GM12872 (cell line): ENCODE results near the gene TAPBP.

Experiments used
- TF ChIP-seq, protein P1 (sequence below): IDR thresholded peaks from 3 replicates; pipeline ENCODE4 v1.5.1; 2011; ENCODE audit warnings: low read depth, mild to moderate bottlenecking, low read length, moderate library complexity; ENCODE audit not compliant: insufficient read depth

Gene TAPBP

DNA sequence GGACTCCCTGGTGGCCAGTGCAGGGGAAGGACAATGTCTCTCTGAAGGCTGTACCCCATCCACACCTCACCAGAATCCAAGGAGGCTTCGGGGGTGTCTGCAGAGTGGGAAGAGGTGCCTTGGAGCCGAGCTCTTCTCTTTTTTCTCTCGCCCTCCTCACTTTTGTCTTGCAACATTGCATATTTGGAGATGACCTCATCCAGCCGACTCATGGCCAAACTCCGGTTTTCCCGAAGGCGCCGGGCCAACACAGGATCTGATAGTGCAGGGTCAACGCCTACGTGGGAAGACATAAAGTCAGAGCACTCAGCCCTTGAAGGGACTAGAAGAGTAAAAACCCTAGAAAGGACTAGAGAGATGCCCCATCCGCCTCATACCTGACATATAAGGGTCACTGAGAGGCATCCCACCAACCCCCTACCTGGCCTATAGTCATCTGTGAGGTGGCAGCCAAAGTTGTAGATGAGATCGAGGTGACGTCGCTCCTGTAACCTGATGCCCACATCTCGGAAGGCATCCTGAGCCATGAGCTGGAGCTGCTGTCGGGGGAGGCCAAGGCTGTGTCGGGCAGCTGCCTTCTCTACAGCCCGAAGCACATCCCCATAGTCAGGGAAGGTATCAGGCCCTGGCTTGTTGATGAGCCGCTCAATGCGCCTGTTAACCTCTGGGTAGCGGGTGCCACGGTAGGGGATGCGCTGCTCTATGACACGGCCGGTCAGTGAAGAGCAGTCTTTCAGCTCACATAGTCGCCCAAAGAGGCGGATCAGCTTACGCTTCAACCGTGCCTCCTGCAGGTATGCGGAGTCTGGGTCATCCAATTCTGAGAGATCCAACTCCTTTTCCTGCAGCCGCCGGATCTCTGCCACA is 6.7 kb upstream of the TAPBP start:
- TF ChIP-seq, protein P1, sequence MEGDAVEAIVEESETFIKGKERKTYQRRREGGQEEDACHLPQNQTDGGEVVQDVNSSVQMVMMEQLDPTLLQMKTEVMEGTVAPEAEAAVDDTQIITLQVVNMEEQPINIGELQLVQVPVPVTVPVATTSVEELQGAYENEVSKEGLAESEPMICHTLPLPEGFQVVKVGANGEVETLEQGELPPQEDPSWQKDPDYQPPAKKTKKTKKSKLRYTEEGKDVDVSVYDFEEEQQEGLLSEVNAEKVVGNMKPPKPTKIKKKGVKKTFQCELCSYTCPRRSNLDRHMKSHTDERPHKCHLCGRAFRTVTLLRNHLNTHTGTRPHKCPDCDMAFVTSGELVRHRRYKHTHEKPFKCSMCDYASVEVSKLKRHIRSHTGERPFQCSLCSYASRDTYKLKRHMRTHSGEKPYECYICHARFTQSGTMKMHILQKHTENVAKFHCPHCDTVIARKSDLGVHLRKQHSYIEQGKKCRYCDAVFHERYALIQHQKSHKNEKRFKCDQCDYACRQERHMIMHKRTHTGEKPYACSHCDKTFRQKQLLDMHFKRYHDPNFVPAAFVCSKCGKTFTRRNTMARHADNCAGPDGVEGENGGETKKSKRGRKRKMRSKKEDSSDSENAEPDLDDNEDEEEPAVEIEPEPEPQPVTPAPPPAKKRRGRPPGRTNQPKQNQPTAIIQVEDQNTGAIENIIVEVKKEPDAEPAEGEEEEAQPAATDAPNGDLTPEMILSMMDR, result no peak

DNA sequence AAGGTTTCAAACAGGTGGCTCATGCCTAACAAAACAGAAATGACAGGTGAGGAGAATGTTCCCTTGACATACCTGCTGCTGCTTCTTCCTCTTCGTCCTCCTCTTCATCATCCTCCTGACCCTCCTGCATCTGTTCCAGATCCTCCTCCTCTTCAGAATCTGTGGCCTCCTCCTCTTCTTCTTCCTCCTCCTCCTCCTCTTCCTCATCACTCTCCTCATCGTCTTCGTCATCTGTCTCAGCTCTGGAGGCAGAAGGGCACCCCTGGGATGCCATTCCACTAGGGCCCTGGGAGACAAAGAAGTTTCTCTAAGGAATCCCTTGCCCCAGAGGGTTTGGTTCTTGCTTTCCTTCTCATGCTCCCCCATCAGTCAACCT is 6.0 kb upstream of the TAPBP start:
- TF ChIP-seq, protein P1, result no peak

DNA sequence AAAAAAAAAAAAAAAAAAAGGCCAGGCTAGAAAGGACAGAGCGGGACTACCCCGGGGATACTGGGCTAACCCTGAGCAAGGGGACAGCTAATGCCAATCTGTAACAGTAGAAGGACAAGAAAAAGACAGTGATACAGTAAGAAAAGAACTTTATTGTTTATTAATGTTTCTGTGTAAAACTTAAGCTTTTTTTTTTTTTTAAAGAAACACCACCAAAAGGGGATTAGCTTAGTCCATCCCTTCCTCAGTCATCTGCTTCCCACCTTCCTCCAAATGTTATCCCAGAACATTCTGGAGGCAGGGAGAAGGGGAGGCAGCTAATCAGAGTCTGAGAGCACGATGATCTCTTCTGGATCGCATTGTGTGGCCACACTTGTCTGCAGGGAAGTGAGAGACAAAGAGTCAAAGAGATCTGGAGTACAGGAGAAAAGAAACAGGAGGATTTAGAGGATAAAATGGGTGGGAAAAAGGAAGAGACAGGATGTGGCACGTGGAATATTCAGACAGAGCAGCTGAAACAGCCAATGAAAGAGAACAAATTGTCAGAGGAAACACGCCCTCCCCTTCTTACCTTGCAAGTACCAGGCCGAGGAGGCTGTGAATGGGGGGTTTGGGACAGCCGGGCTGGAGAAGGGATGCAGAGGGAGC is 4.7 kb upstream of the TAPBP start:
- TF ChIP-seq, protein P1, result no peak

DNA sequence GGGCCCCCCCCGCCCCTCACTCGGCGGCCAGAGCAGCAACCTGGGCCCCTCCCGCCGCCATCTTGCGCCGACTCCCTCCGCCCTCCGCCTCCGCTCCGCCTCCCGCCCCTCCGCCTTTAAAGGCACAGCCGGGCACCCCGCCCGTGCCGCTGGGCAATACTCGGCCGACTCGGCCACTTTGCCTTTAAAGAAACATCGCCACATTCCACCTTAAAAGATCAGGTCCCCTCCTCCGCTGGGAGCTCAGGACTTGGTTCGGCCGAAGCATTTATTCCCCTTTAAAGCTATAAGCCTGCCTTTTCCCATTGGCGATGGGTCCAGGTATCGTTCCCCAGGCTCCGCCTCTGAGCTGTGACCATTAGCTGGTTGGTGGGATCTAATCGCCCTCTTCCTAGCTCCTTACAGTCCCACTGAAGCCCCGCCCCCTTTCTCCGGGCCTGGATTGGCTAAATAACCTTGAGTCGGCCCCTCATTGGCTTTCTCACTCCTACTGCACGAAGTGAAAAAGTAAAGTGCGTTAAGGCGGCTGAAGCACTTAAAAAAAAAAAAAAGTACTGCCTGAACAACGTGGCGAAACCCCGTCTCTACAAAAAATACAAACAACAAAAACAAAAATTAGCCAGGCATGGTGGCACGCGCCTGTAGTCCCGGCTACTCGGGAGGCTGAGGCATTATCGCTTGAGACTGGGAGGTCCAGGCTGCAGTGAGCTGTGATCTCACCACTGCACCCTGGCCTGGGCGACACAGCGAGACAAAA is 4.0 kb upstream of the TAPBP start, which contains the start of gene ZBTB22:
Gene ZBTB22 (minus strand): TSS at position 76 of the 757 bp plus-strand sequence. CDS start 828 bp downstream, outside the sequence.
- TF ChIP-seq, protein P1, result no peak

DNA sequence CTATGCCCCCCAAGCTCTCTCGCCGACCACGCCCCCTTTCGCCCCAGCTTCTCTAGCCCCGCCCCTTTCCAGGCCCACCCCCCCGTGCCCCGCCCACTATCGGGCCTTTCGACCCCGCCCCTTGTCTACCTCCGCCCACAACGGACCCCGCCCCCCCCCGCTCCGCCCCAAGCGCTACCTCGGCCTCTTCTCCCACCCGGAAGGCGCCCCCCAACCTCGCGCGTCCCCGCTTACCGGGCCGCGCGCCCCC is 3.5 kb upstream of the TAPBP start:
- TF ChIP-seq, protein P1, result no peak

DNA sequence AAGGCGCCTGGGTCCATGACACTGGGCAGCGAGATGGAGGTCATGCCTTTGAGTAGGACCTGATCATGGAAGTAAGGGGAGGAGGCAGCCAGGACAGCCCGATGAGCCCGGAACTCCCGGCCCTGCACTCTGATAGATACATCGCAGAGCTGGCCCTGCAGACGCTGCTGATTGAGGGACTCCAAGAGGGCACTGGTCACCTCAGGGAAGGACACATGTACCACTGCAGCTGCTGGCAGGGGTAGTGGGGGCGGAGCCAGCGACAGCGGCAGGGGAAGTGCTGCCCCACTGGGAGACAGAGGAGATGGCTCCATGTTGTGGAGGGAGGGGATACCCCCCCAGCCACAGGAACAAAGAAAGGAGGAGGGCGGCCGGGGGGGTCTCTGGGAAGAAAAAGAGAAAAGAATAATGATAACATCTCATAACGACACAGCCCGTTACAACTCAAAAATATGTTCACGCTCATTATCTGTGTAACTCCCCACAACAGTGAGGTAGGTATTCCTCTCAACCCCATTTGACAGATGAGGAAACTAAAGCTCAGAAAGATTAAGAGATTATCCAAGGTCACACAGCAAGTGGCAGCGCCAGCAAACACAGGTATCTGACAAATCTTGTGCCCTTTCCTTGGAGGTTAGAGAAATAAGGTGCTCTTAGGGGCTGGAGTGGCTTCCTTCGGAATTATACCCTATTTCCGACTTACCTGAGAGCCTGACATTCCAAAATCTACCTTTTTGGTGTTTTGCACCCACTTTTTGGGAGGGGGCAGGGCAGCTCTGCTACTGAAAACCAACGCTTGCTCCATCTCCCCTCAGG is 2.9 kb upstream of the TAPBP start:
- TF ChIP-seq, protein P1, result no peak
